Esophagus squamous epithelium (tissue), 4 donors: ENCODE measurements around the gene VRK2.

Experiments used
- POLR2A ChIP-seq, 4 donors: fragments of 450-650 bp; IDR thresholded peaks; one replicate each; pipeline ENCODE4 v1.6.1; 2017; ENCODE audit warnings: antibody characterized with exemption in 4 of 4, mild to moderate bottlenecking in 4 of 4, moderate library complexity in 3 of 4
- TF ChIP-seq, protein P1 (sequence below), 6 experiments: fragments of 450-650 bp in 4 of 6; fragments of 200-600 bp in 2 of 6; sonication (generic) in 2 of 6; IDR thresholded peaks; one replicate each; pipeline ENCODE4 v1.5.1; 2016 to 2019; ENCODE audit warnings: antibody characterized with exemption in 6 of 6, mild to moderate bottlenecking in 4 of 6, moderate library complexity in 4 of 6

GRCh38 chr2:58057707-58058530 is 11.3 kb downstream of the VRK2 start:
- TF ChIP-seq, protein P1, sequence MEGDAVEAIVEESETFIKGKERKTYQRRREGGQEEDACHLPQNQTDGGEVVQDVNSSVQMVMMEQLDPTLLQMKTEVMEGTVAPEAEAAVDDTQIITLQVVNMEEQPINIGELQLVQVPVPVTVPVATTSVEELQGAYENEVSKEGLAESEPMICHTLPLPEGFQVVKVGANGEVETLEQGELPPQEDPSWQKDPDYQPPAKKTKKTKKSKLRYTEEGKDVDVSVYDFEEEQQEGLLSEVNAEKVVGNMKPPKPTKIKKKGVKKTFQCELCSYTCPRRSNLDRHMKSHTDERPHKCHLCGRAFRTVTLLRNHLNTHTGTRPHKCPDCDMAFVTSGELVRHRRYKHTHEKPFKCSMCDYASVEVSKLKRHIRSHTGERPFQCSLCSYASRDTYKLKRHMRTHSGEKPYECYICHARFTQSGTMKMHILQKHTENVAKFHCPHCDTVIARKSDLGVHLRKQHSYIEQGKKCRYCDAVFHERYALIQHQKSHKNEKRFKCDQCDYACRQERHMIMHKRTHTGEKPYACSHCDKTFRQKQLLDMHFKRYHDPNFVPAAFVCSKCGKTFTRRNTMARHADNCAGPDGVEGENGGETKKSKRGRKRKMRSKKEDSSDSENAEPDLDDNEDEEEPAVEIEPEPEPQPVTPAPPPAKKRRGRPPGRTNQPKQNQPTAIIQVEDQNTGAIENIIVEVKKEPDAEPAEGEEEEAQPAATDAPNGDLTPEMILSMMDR (IDR thresholded peaks at IDR 0.05) = no peak
- no peak for TF ChIP-seq POLR2A (IDR thresholded peaks at IDR 0.05)
